NCI-H146 treated with DMSO at 0.1 percent for 48 hours (cell line): ENCODE results near the gene SUCLG2.
A peak's percentile ranks its signal among the peaks of the same experiment; 100 is the strongest.

Source experiments
- DNase-seq: peaks from one replicate; lab custom pipeline; 2025; ENCODE audit not compliant: unreplicated experiment; lab: John Stamatoyannopoulos, UW

Gene SUCLG2

GRCh38 chr3:67401921-67402320 lies 252.5 kb downstream of the SUCLG2 start:
- DNase-seq = no peak

DNA sequence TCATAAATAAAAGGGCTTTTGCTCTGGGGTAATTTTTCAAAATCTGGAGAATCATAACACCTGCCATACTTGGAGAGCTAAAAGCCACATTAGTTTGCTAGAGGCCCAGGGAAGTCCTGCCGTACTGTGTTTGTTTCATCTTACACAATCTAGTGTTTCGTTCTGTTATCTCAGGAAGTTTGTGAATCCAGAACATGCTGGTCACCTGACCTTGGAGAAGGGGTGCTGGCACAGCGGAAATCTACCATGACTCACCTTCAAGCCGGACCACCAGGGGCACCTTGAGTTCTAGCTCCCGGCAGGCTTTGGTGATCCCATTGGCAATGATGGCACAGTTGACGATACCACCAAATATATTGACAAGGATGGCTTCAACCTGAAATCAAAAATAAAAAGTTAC lies 253.9 kb downstream of the SUCLG2 start:
- no peak for DNase-seq

DNA sequence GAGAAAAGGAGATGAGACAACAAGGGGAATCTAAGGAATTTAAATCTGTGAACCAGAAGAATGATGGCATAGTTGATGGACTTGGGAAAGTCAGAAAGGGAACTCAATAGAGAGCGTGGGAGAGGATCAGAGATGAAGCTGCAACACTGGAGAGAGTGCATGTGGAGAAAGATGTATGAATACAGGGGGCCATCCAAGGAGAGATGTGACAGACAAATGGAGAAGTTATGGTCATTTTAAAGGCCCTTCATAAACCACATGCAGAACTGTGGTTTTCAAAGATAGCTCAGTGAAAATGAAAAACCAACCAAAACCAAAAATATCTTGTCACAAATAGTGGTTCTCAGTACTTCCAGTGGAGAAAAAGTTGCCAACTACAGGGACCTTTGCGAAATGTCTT lies 265.2 kb downstream of the SUCLG2 start:
- no peak for DNase-seq

- DNase-seq = no peak
Observed at GRCh38 chr3:67388738-67389137, 265.7 kb downstream of the SUCLG2 start.

GRCh38 chr3:67386451-67386850 lies 268.0 kb downstream of the SUCLG2 start:
- DNase-seq = no peak

GRCh38 chr3:67384760-67385397 lies 269.5 kb downstream of the SUCLG2 start:
- peak; percentile 11 for DNase-seq

- no peak for DNase-seq
Observed at GRCh38 chr3:67384016-67384415, 270.4 kb downstream of the SUCLG2 start.

DNA sequence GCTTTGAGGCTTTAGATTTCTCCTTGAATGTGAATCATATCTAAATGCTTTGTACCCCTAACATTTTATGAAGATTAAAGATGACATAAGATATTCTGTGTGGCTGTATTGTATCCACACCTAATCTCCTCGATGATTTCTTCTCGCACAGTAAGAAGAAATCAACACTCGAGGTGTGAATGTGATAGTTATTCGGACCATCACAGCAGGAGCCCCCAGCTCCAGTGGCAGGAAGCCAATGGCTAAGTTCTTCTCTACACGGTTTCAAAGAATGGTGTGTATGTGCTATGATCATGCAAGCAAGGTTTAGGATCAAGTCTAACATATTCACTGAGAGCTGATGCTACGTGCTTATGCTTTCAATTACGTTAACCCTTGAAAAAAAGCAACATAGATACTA lies 271.0 kb downstream of the SUCLG2 start:
- DNase-seq = no peak

- no peak for DNase-seq
Observed at GRCh38 chr3:67382536-67382935, 271.9 kb downstream of the SUCLG2 start.

DNA sequence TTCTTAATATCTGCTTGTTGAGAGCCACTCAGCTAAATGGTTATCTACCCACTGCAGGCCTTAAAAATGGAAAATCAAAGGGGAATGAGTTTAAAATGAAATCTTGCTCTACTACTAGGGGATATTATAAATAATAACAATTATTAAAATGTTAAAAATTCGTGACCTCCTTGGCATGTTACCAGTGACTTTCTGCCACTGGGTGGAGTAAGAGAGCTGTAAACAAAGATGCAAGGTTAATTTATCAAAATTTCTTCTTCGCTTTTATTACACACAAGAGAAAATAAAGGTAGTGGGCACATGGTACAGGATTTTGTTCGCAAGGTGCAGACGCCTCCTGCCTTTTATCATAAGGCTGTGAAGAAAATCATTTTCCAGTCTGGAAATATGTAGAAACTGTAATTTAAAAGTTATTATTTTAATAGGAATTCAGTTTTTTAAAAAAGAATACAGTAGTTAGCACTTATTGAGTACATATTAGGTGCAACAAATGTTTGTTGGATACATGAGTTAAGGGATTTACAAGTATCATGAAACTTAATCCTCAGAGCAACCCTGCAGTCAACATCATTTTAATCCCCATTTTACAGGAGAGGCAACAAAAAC lies 272.6 kb downstream of the SUCLG2 start:
- DNase-seq = peak; percentile 9

- DNase-seq = no peak
Observed at GRCh38 chr3:67380118-67380517, 274.3 kb downstream of the SUCLG2 start.

GRCh38 chr3:67377299-67377698 lies 277.1 kb downstream of the SUCLG2 start:
- DNase-seq = no peak

DNA sequence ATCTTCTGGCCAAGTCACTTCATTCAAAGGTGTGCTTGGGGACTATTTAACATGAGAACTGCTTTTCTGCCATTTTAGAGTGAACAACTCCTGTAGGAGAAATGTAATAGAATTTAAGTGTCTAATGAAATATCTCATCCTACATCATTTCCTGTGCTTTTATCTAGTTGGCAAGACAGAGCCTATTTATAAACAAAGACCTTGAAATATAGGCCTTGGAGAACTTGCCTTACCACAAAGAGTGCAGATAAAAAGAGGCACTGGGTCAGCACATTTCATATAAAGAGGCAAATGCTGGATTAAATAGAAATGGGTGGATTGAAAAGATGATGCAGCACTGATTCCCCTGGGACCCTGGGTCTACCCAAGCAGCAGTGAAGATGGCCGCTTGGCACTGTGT lies 278.0 kb downstream of the SUCLG2 start:
- DNase-seq = no peak

DNA sequence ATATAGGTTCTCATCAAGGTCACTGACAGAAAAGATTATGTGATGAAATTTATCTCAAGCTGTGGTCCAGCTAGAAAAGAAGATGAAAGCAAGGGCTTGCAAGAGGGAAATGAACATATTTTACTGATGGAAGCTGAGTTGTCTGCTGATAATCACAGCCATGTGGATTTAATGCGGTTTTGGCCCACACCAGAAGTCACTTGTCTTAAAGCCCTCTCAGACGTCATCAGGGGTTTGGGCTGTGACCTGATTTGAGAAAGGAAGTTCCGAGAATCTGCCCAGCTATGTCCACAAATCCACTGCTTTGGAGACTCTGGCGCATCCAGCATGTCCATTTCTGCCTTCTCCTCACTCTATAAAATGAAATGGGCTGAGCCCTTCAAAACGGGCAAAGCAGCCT lies 278.4 kb downstream of the SUCLG2 start:
- no peak for DNase-seq

GRCh38 chr3:67362686-67363085 lies 291.7 kb downstream of the SUCLG2 start:
- peak; percentile 2 for DNase-seq

DNA sequence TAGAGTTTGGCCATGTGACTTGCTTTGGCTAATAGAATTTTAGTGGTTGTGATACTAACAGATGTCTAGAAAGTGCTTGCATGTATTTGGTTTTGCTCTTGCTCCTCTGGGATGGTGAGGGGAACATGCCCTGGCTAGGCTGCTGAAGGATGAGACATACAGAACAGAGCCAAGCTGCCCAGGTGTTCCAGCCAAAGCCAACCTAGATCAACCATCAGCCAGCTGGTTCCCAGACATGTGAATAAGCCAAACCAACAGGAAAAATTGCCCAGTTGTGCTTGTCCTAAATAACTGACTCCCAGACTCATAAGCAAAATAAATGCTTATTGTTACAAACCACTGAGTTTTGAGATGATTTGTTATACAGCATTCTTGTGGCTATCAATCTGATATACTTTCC lies 292.6 kb downstream of the SUCLG2 start:
- DNase-seq = no peak

- DNase-seq = no peak
Observed at GRCh38 chr3:67361323-67361722, 293.1 kb downstream of the SUCLG2 start.

DNA sequence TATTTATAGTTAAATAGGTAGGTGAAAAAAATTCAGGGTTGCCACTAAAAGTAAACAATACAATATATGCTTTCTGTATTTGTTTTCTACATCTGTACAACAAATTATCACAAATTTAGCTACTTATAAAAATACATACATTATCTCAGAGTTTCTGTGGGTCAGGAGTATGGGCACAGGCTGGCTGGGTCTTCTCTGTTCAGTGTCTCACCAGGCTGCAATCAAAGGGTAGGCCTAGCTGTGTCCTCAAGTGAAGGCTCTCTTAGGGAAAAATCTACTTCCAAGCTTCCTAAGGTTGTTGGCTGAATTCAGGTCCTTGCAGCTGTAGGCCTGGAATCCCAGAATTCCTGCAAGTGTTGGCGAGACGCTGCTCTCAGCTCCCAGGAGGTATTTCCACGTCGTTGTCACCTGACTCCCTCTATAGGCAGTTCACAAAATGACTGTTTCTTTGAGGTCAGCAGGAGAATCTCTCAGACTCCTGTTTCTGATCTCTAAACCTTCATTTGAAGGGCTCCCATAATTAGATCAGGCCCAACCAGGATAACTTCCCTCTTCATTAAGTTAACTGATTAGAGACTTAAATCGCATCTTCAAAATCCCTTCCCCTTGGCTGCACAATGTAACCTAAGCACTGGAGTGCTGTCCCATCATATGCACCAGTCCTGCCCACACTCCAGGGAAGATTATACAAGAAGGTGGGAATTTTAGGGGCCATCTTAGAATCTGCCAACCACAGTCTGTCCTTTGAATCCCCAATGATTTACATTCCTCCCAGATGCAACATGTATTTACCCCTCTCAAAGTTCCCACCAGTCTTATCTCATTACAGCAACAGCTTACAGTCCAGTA lies 296.6 kb downstream of the SUCLG2 start:
- DNase-seq = peak; percentile 0

- no peak for DNase-seq
Observed at GRCh38 chr3:67349551-67350174, 304.7 kb downstream of the SUCLG2 start.

GRCh38 chr3:67346081-67346480 lies 308.3 kb downstream of the SUCLG2 start:
- no peak for DNase-seq

DNA sequence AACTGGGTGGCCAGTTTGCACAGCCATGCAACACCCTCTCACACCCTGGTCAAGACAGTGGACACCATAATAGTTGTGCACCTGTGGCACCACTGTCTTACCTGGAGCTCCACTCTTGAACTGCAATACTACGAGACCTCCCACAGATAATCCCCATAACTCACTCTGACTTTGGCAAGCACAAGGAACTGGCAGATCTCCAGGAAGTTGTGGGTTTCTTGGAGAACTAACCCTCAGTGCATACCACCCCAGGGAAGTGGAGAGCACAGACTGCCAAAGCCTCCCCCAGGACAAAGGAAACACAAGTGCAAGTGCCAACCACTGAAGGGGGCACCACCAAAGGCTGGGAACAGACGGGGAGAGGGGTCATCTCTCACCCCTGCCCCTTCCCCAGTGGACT lies 318.6 kb downstream of the SUCLG2 start:
- no peak for DNase-seq

GRCh38 chr3:67334588-67334987 lies 319.8 kb downstream of the SUCLG2 start:
- DNase-seq = no peak
